Fibroblast of lung (primary cell): Measurements from ENCODE around the gene NINJ2.

ENCODE experiments used
- EZH2 ChIP-seq: IDR thresholded peaks from 2 replicates; pipeline ENCODE4 v1.5.1; 2012; ENCODE audit warnings: low read length, control low read depth, mild to moderate bottlenecking; ENCODE audit errors: missing control alignments
- TF ChIP-seq, protein P1 (sequence below), 2 donors: IDR thresholded peaks in 1 of 2; conservative IDR thresholded peaks in 1 of 2; 1 replicate in 1 of 2; 2 replicates in 1 of 2; pipeline ENCODE4 v1.5.1; 2011 to 2012; ENCODE audit warnings: low read length in 2 of 2, control low read depth in 1 of 2, inconsistent platforms in 1 of 2, low read depth in 1 of 2, mild to moderate bottlenecking in 1 of 2

DNA sequence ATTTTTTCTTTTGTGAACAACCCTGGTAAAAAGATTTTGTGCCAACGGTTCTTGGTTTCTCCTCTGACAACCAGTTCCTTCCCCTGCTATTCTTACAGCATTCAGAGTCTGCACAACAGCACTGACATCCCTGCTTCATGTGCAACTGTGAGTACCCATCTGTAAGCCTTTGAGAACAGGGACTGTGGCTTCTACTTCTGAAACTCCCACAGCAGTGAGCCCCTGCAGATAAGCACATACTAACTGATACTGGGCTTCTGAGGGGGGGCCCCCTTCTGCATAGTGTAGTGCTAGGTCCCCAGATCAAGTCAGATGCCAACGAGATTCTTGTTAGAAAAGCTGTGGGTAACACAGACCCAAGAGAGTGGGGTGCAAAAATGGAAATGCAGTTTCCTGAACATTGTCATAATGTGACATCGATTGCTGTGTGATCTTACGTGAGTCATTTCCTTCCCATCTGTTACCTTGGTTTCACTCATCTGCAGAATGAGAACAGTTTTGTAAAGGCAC lies 11.1 kb upstream of the NINJ2 start:
- TF ChIP-seq, protein P1, sequence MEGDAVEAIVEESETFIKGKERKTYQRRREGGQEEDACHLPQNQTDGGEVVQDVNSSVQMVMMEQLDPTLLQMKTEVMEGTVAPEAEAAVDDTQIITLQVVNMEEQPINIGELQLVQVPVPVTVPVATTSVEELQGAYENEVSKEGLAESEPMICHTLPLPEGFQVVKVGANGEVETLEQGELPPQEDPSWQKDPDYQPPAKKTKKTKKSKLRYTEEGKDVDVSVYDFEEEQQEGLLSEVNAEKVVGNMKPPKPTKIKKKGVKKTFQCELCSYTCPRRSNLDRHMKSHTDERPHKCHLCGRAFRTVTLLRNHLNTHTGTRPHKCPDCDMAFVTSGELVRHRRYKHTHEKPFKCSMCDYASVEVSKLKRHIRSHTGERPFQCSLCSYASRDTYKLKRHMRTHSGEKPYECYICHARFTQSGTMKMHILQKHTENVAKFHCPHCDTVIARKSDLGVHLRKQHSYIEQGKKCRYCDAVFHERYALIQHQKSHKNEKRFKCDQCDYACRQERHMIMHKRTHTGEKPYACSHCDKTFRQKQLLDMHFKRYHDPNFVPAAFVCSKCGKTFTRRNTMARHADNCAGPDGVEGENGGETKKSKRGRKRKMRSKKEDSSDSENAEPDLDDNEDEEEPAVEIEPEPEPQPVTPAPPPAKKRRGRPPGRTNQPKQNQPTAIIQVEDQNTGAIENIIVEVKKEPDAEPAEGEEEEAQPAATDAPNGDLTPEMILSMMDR (conservative IDR thresholded peaks at IDR 0.05 in 1 of 2, IDR thresholded peaks at IDR 0.05 in 1 of 2; ENCODE audit: low read depth in 1 of 2, low read length in 2 of 2): no peak
- no peak for TF ChIP-seq EZH2
